Suppressor macrophage (primary cell): ENCODE measurements around the gene LATS1.
"Not testable (repeated sequence)": the region's sequence is repeated elsewhere in the genome, so short reads cannot be mapped to it uniquely, and the experiment has no call there.

Source experiments
- DNase-seq, 4 experiments: peaks; one replicate each; pipeline ENCODE4 v3.0.0-alpha.2; 2020 to 2022
- total RNA-seq, 17 experiments: gene quantifications; one replicate each; lab custom pipeline; 2026; ENCODE audit warnings: mixed read lengths in 6 of 17, inconsistent platforms in 3 of 17; lab: John Stamatoyannopoulos, UW

Gene LATS1
- total RNA-seq: 19.3 to 89.7 (median 42.2) reads per million in 17 experiments

DNA sequence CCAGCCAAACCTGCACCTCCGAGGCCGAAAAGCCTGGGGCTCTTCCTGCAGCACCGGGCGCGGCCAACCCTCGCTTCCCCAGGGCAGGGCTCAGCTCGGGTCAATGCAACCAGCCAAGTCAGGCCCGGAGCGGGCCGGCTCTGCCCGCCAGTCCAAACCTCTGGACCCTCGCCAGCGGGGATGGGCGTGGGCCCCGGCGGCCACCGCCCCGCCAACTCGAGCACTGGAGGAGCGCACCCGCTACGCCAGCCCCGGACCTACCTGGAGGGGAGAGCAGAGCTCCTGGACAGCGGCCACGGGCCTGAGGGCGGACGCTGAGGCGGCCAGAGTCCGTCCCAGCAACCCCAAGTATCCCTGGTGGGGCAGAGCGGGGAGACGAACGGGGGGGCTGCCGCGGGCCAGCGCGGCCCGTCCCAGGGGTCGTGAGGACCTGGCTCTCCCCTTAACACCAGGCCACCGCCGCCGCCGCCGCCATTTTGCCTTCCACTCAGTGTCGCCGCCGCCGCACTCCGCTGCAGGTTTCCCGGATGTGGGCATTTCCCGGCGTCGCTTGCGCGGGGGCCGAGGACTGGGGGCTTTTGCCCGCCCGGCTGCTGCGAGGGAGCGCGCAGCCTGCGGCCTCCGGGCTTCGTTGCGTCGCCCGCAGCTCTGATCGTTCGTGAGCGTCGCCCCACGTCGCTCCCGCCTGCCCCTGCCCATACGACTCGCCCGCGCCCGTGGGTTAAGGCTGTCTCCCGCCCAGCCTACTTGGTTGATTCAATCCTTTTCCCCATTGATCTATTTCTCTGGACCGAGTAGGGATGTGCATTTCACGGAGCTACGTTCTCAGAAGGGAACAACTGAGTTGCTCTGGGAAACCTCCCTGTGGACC, at the start of gene LATS1:
TSS of gene LATS1 (minus strand) at position 514 of the 871 bp plus-strand sequence. CDS start 15,975 bp downstream, outside the sequence.
- DNase-seq: peak; percentile 85 to 94 (median 90)

DNA sequence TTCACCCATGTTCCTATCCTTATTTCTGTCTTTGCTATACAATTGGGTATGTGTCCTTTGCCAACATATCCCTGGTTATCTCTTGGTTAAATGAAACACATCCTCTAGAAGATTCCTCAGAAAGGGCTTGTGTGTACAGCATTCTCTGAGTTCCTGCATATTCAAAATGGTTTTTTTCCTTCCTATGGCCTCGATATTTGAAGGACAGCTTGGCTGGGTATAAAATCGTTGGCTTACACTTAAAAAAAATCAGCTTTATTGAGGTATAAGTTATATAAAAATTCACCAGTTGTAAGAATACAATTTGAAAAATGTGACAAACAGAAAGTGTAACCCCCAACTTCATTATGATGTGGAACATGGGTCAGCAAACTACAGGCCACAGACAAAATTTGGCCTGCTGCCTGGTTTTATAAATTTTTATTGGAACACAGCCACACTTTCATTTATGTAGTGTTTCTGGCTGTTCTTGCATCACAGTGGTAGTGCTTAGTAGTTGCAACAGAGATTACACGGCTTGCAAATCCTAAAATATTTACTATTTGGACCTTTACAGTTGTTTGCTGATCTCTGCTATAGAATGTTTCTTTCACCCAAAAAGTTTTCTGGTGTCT, 48.4 kb upstream of the LATS1 start:
- DNase-seq: peak; percentile 36 to 71 (median 46)

DNA sequence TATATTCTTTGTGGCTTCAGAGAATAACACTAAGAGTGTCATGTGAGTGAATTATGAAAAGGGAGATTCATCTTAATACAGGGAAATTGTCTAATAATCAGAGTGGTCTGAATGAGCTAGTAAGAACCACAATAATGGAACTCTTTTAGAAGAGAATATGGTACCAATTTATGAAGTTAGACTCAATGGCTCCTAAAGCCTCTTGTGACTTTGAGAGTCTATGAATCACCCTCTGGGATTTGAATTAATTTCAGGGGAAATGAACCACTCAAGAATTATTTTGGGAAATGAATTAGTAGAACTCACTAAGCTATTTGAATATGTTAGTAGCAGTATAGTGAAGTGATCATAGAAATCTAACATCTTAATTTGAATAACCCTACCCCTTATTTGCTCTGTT, 46.0 kb upstream of the LATS1 start:
- DNase-seq: no peak

DNA sequence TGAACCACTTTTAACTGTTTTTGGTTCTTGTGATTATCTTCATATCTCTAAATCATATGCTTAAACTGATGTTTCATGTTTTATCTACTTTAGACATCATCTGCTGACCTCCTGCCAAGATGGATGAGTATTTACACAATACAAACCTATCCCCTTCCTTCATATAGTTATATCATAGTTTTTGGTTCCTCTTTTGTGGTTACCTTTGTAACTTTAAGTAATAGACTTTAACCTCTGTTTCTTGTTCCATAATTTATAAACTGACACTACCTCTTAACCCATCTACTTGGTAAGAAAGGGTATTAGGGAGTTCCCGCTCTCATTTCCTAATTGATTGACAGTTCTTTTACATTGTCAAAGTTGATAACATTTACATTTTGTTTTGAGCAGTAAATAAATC, 43.5 kb upstream of the LATS1 start:
- peak in 2 of 4 experiments; percentile 40 to 49 for DNase-seq

DNA sequence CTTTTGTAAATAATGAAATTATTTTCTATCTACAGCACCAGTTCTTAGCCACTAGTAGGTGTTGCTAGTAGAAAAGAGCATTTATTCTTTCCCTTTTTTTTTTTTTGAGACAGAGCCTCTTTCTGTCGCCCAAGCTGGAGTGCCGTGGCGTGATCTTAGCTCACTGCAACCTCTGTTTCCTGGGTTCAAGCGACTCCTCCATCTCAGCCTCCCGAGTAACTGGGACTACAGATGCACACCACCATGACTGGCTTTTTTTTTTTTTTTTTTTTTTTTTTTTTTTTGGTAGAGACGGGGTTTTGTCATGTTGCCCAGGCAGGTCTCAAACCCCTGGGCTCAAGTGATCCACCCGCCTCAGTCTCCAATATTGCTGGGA, 38.3 kb upstream of the LATS1 start:
- no peak for DNase-seq

DNA sequence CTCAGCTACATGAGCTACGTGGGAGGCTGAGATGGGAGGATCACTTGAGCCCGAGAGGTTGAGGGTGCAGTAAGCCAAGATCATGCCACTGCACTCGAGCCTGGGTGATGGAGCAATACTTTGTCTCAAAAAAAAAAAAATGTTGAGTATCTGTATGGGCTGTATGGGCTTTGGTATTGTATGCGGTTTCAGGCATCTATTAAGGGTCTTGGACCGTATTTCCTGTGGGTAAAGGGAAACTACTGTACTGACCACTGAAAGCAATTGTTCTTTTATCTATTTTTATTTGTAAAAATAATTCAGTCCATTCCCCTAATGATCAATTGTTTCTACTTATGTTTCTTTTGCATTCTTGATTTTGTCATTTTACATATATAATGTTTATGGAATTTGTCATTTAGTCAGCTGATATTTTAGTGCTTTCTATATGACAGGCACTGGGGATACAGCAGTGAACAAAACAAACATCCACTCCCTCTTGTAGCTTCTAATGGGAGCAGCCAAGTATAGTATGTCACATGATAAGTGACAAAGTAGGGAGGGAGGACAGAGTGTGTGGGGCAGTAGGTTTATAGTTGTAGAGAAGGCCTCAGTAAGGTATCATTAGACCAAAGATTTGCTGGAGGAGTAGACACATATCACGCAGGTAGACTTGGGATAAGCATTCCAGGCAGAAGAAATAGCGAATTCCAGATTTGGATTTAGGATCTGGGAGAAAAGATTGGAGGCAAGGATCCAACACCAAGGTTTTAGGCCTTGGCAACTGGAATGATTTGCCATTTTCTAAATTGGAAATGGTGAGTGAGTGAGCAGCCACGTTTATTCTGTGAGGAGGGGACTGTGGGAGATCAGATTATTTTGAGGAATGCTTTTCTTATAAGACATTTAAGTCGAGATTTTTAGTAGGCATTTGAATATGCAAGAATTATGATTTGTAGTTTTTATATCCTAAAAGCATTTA, 37.7 kb upstream of the LATS1 start:
- peak in 3 of 4 experiments; percentile 26 to 36 (median 33) for DNase-seq

DNA sequence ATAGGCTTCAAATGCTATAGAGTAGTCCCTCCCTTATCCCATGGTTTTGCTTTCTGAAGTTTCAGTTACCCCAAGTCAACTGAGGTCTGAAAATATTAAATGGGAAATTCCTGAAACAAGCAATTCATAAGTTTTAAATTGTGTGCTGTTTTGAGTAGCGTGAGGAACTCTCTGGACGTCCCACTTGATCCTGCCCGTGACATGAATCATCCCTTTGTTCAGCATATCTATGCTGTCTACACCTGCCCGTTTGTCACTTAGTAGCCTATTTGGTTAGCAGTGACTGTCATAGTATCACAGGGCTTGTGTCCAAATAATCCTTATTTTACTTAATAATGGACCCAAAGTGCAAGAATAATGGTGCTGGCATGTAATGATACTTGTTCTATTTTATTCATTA, 36.6 kb upstream of the LATS1 start:
- peak; percentile 20 to 46 (median 39) for DNase-seq

DNA sequence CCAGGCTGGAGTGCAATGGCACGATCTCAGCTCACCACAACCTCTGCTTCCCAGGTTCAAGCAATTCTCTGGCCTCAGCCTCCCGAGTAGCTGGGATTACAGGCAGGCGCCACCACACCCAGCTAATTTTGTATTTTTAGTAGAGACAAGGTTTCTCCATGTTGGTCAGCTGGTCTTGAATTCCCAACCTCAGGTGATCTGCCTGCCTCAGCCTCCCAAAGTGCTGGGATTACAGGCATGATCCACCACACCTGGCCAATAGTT, 35.4 kb upstream of the LATS1 start:
- DNase-seq: not testable (repeated sequence)

DNA sequence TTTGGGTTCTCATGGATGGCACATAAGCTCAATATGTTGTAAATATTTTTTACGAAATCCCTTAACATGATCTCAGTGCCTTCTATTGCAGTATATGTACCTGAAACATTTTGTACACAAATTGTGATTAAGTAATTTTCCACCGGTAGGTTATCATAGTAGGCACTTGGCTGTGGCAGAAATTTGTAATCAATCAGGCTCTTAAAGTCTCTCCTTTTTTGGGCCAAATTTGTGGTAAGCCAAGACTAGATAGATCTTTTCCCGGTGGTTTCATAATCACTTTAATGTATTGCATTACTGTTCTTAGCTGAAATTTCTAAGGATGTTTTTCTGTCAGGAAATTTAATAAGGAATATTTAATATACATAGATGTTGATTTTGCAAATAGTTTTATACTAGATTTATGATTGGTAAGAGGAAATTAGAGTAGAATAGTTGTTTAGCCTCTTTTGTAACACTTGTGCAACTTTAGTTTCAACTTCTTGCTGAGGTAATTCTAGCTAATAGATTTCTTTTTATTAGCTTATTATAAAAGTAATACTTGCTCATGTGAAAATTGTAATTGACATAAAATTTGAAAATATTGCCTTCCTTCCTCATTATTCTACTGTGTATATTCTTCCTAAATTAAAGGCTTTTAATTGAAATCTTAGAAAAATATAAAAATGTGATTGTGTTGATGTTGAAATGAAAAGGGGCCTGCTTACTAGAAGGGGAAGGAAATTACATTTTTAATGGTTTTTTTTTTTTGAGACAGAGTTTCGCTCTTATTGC, 34.9 kb upstream of the LATS1 start:
- DNase-seq: peak in 2 of 4 experiments; percentile 44 to 51

DNA sequence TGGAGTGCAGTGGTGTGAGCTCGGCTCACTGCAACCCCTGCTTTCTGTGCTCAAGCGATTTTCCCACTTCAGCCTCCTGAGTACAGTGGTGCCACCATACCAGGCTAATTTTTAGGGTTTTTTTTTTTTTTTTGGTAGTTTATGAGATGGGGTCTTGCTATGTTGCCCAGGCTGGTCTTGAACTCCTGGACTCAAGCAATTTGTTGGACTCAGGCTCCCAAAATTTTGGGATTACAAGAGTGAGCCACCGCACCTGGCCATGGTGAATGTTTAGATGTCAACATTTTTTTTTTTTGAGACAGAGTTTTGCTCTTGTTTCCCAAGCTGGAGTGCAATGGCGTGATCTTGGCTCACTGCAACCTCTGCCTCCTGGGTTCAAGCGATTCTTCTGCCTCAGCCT, 34.0 kb upstream of the LATS1 start:
- DNase-seq: not testable (repeated sequence)

DNA sequence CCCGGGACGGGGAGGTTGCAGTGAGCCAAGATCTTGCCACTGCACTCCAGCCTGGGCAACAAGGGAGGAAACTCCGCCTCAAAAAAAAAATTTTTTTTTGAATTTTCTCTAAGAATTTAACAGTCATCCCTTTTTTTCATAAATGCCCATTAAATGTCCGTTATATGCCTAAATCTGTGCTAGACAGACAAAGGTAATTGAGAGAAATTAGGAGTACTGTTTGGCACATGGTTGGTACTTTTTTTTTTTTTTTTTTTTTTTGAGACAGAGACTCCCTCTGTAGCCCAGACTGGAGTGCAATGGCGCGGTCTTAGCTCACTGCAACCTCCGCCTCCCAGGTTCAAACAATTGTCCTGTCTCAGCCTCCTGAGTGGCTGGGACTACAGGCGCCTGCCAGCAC, 33.3 kb upstream of the LATS1 start:
- no peak for DNase-seq

DNA sequence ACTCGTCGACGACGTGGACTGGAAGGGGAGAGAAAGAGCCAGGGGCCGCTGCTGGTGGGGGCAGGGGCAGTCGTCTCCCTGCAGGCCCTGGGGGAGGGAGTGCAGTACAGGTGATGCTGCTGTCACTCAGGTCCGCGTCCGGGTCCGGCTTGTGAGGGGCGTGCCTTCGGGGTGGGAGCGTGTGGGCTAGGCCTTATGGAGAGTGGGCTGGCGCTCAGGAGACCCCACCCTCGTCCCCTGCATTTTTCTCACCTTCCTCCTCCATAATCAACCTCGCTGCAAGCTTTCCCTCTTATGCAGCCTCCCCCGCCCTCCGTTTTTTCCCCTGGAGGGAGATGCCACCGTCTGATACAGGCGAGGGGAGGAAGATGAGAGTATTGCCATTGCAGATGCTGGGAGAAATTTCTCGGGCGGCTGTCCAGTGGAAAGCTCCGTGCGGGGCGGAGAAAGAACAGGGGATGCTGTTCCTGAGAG, 32.3 kb upstream of the LATS1 start:
- peak; percentile 26 to 63 (median 52) for DNase-seq

DNA sequence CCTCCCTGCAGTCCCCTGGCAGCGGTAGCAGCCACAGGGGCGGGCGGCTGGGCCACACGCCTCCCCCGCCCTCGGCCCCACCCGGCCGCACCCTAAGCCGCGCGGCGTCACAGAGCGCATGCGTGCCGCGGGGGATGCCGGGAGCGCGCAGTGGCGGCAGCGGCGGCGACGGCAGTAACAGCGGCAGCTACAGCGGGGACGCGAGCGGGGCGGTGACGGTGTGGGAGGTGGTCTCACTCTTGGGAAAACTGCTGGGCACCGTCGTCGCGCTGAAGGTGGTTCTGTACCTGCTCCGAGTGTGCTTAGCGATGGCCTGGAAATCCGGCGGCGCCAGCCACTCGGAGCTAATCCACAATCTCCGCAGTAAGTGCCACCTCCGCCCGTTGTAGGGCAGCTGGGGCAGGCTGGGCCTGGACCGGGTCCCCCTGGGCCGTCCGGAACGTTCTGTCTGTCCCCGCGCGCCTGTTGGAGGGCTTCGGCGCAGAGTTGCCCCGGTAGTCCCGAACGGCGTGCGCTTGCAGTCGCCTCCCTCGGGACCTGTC, 31.8 kb upstream of the LATS1 start, which contains the start of gene PCMT1:
TSS of gene PCMT1 (plus strand) at position 148 of the 542 bp plus-strand sequence. CDS start at position 309, 161 bp downstream.
- peak; percentile 97 to 99 (median 98) for DNase-seq

DNA sequence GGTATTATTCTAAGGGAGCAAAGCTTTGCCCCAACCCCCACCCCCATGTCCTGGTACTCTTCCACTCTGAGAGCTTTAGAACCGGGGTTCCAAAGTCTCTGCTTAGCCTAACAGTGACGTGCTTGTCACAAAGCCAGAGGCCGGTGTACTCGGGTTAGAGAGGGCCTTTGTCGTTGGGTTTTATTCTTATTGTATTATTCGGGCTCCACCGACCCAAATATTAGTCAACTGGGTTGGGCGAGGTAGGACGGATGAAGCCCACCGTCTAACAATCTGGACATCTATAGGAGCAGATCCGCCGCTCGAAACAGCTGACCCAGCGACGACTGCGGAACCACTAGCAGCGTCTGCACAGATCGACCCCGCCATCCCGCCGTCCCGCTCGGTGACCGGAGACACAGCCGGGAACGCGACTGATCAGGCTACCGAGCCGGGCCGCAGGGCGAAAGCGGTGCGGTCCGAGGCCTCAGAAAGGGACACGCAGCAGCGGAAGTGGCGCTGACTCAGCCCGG, 31.2 kb upstream of the LATS1 start:
- DNase-seq: not testable (repeated sequence)

DNA sequence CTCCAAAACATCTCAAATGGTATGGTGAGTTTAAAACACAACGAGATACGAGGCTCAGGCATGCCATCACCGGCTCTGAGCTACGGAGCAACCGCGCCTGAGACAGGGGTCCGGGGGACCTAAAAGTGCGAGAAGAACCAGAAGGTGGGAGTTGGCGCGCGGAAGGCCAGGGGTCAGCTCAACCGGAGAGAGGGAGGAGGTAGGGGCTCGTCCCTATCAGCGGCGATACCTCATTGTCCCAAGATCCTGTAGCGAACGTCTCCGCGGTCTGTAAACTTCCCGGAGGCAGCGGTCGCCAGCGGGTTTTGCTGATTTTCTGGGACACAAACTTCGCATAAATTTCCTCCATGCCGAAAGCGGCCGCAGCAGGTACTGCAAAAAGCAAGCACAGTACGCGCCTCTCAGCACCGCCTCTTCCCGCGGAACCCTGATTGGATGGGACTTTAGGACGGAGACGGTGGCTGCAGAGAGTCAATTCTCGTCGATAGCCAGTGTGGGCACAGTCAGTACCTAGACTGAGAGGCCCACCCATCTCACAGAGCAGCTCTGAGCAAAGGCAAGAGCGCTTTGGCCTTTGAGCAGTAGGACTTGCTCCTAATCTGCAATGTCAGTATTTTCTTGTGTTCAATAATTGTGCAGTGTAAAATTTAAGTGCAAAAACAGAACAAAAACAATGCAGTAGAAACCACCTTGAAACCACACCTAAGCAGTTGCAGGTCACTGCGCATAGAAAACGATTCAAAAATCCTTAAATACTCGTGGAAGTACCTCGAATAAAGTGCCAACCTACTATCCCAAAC, 28.4 kb upstream of the LATS1 start, which contains the start of gene NUP43:
TSS of gene NUP43 (minus strand) at position 383 of the 800 bp plus-strand sequence. CDS start at position 349, 34 bp downstream.
- peak; percentile 96 to 97 (median 96) for DNase-seq

DNA sequence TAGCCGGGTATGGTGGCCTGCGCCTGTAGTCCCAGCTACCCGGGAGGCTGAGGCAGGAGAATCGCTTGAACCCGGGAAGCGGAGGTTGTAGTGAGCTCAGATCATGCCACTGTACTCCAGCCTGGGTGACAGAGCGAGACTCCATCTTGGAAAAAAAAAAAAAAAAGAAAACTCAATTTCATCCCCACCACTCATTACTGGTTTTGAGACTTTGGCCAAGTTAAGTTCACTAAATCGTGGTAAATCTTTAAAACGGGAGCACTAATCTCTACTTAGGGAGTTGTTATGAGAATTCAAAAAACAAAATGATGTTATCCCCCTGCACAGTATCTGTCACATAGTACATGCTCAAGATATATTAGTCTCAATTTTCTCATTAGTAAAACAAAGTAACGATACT, 27.4 kb upstream of the LATS1 start:
- not testable (repeated sequence) for DNase-seq

DNA sequence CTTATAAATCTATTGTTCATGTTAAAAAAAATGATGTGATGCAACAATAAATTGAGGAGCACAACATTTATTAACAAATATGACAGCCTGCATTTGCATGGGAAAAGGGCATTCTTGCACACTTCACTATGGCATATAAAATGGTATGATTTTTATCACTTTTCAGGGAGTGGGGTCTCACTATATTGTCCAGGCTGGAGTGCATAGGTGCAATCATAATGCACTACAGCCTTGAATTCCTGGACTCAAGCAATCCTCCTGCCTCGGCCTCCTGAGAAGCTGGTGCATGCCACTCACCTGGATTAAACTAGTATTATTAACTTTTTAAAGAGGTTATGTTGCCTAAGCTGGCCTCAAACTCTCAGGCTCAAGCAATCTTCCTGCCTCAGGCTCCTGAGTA, 17.0 kb upstream of the LATS1 start:
- DNase-seq: no peak

DNA sequence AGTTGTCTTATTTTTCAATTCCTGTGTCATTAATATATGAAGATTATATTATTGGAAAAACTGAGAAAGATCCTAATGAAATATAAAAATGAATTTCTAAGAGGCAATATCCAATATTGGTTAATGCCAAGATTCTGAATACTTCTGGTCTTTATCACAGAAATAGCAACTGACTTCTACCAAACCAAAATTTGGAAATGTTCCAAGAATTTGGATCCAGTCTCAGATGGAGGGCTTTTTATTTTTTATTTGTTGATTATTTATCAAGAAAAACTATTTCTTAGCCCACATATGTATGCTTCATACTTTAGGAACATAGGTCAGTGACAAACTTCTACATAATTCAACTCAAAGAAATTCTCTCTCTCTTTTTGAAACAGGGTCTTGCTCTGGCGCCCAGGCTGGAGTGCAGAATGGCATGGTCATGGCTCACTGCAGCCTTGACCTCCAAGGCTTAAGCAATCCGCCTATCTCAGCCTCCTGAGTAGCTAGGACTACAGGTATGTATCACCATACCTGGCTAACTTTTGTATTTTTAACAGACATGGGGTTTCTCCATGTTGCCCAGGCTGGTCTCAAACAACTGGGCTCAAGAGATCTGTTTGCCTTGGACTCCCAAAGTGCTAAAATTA, 15.3 kb upstream of the LATS1 start:
- DNase-seq: no peak

DNA sequence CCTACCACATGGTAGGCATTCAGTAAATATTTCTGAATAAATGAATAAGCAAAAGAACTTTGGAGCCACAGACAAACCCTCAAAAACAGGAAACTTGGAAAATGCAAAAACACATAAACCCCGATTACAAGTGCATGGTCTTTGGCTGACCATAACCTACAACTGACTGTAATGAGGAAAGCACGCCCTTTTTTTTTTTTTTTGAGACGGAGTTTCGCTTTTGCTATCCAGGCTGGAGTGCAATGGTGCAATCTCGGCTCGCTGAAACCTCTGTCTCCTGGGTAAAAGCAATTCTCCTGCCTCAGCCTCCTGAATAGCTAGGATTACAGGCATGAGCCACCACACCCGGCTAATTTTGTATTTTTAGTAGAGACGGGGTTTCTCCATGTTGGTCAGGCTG, 11.9 kb upstream of the LATS1 start:
- peak; percentile 44 to 69 (median 60) for DNase-seq
